Endodermal cell (in vitro differentiated cells): ENCODE results near the gene PDE4D. TPM values are rescaled to one million over a fixed set of nuclear protein-coding genes. Genes with fewer than 3 reads are reported as not detected.

Source experiments
- DNase-seq: peaks from one replicate; pipeline ENCODE4 v3.0.0-alpha.2; 2017
- H3K27ac ChIP-seq: 2 replicates; pipeline ENCODE4 v1.5.1; 2013; ENCODE audit warnings: mild to moderate bottlenecking, low read depth, low read length, moderate library complexity
- H3K27me3 ChIP-seq: 2 replicates; pipeline ENCODE4 v1.6.1; 2013; ENCODE audit warnings: mild to moderate bottlenecking, low read length, moderate library complexity; ENCODE audit not compliant: insufficient read depth, control insufficient read depth, poor library complexity, severe bottlenecking
- H3K36me3 ChIP-seq: 2 replicates; pipeline ENCODE4 v1.7.0; 2013; ENCODE audit warnings: mild to moderate bottlenecking, low read length, moderate library complexity; ENCODE audit not compliant: control insufficient read depth, insufficient read depth
- H3K4me1 ChIP-seq: one replicate; pipeline ENCODE4 v1.7.0; 2013; ENCODE audit warnings: low read length; ENCODE audit not compliant: control insufficient read depth, insufficient read depth
- H3K4me3 ChIP-seq: 2 replicates; pipeline ENCODE4 v1.5.1; 2013; ENCODE audit warnings: mild to moderate bottlenecking, low read length, moderate library complexity
- H3K9ac ChIP-seq: 2 replicates; pipeline ENCODE4 v1.6.1; 2013; ENCODE audit warnings: mild to moderate bottlenecking, low read length, moderate library complexity; ENCODE audit not compliant: poor library complexity, severe bottlenecking; ENCODE audit errors: extremely low read depth
- H3K9me3 ChIP-seq: 2 replicates; pipeline ENCODE4 v1.6.1; 2013; ENCODE audit warnings: mild to moderate bottlenecking, low read length, moderate library complexity; ENCODE audit not compliant: control insufficient read depth
- H3K27ac Mint-ChIP-seq: 2 replicates; pipeline ENCODE4 v1.8.0; 2020; ENCODE audit warnings: mixed read lengths
- H3K27me3 Mint-ChIP-seq: 2 replicates; pipeline ENCODE4 v1.8.0; 2021; ENCODE audit warnings: mild to moderate bottlenecking, mixed read lengths; ENCODE audit not compliant: insufficient read depth
- H3K36me3 Mint-ChIP-seq: 2 replicates; pipeline ENCODE4 v1.8.0; 2020; ENCODE audit warnings: low read depth, mixed read lengths
- H3K4me1 Mint-ChIP-seq: 2 replicates; pipeline ENCODE4 v1.8.0; 2020; ENCODE audit warnings: mixed read lengths
- H3K4me3 Mint-ChIP-seq: 2 replicates; pipeline ENCODE4 v1.8.0; 2020; ENCODE audit warnings: mild to moderate bottlenecking, moderate library complexity, mixed read lengths
- H3K9me3 Mint-ChIP-seq: 2 replicates; pipeline ENCODE4 v1.8.0; 2020; ENCODE audit warnings: mild to moderate bottlenecking, mixed read lengths
- CTCF ChIP-seq: fragments of 200-600 bp; sonication (generic); conservative IDR thresholded peaks from 2 replicates; pipeline ENCODE4 v1.5.0; 2021; ENCODE audit warnings: antibody characterized with exemption, mild to moderate bottlenecking
- WGBS, 2 experiments: methylation state at CpG; one replicate each; pipeline versions ENCODE4 v1.1.5 to v1.1.7; 2013; ENCODE audit warnings: missing lambda C conversion rate in 2 of 2, mixed read lengths in 1 of 2; ENCODE audit not compliant: insufficient coverage in 1 of 2, insufficient read length in 1 of 2; 5-methylcytosine and 5-hydroxymethylcytosine counted together
- total RNA-seq, 2 donors: library from RNA; stranded (reverse); fragmentation: NEBNext Ultra II Directional in 1 of 2; extraction: Animal tissue kit (Norgen Biotek cat#: 25700) in 1 of 2; gene quantifications; 2 replicates in 1 of 2; 3 replicates in 1 of 2; pipeline ENCODE4 v1.2.1, GENCODE V29; 2021

Gene PDE4D
- total RNA-seq, 2 donors from 2014 or later: 9.2 to 11.4 TPM

- no peak overlapping the region for H3K4me3 Mint-ChIP-seq
- H3K4me1 Mint-ChIP-seq: no peaks in the 10 kb centered on the region
- H3K9ac ChIP-seq: no peak overlapping the region
- TF ChIP-seq CTCF: no peak
- 88 to 94% methylated on average over 5 to 7 of the region's 7 CpGs for WGBS, 2 experiments
- H3K4me3 ChIP-seq: no peak overlapping the region
- H3K4me1 ChIP-seq: no peaks in the 10 kb centered on the region
- H3K27ac Mint-ChIP-seq: no peak overlapping the region
- H3K9me3 Mint-ChIP-seq: no peaks in the 10 kb centered on the region
- H3K27ac ChIP-seq: no peak overlapping the region
- no peaks in the 10 kb centered on the region for H3K27me3 Mint-ChIP-seq
- DNase-seq: no peak
- H3K36me3 Mint-ChIP-seq: no peaks in the 10 kb centered on the region
- no peaks in the 10 kb centered on the region for H3K27me3 ChIP-seq
- no peaks in the 10 kb centered on the region for H3K9me3 ChIP-seq
- H3K36me3 ChIP-seq: no peaks in the 10 kb centered on the region
Observed at GRCh38 chr5:59346514-59346913, 547.0 kb downstream of the PDE4D start.

GRCh38 chr5:59342181-59342580 is 551.3 kb downstream of the PDE4D start:
- Mint-ChIP-seq H3K27me3 (no peaks in the 10 kb centered on the region), H3K4me1 (no peaks in the 10 kb centered on the region), H3K4me3 (no peak overlapping the region), H3K36me3 (no peaks in the 10 kb centered on the region), H3K27ac (no peak overlapping the region), H3K9me3 (no peaks in the 10 kb centered on the region)
- H3K9me3 ChIP-seq: no peaks in the 10 kb centered on the region
- no peaks in the 10 kb centered on the region for H3K36me3 ChIP-seq
- H3K9ac ChIP-seq: no peak overlapping the region
- no peak for DNase-seq
- no peaks in the 10 kb centered on the region for H3K27me3 ChIP-seq
- no peaks in the 10 kb centered on the region for H3K4me1 ChIP-seq
- 92 to 100% methylated on average over 1 to 3 of the region's 3 CpGs for WGBS, 2 experiments
- H3K27ac ChIP-seq: no peak overlapping the region
- no peak for TF ChIP-seq CTCF
- H3K4me3 ChIP-seq: no peak overlapping the region

GRCh38 chr5:59341760-59342159 is 551.8 kb downstream of the PDE4D start:
- DNase-seq: no peak
- H3K9ac ChIP-seq: no peak overlapping the region
- no peak overlapping the region for H3K27ac ChIP-seq
- H3K36me3 ChIP-seq: no peaks in the 10 kb centered on the region
- no peaks in the 10 kb centered on the region for H3K4me1 Mint-ChIP-seq
- no peak overlapping the region for H3K4me3 ChIP-seq
- H3K9me3 Mint-ChIP-seq: no peaks in the 10 kb centered on the region
- no peaks in the 10 kb centered on the region for H3K36me3 Mint-ChIP-seq
- H3K27ac Mint-ChIP-seq: no peak overlapping the region
- WGBS, 2 experiments: 88 to 100% methylated on average over 1 to 3 of the region's 4 CpGs
- TF ChIP-seq CTCF: no peak
- H3K4me1 ChIP-seq: no peaks in the 10 kb centered on the region
- no peaks in the 10 kb centered on the region for H3K27me3 ChIP-seq
- no peak overlapping the region for H3K4me3 Mint-ChIP-seq
- no peaks in the 10 kb centered on the region for H3K9me3 ChIP-seq
- H3K27me3 Mint-ChIP-seq: no peaks in the 10 kb centered on the region
